Sigmoid colon (tissue), 7 donors: ENCODE measurements around the gene SPSB1. TPM values are rescaled to one million over a fixed set of nuclear protein-coding genes. Genes with fewer than 3 reads are reported as not detected.

ENCODE experiments used
- DNase-seq: peaks from one replicate; pipeline ENCODE4 v3.0.0-alpha.2; 2019
- H3K27ac ChIP-seq, 4 donors: fragments of 200-600 bp; sonication (generic); one replicate each; pipeline ENCODE4 v1.5.1; 2016 to 2019; ENCODE audit warnings: mild to moderate bottlenecking in 1 of 4
- H3K27me3 ChIP-seq, 3 donors: fragments of 200-600 bp; sonication (generic); one replicate each; pipeline ENCODE4 v1.5.1; 2019; ENCODE audit warnings: mild to moderate bottlenecking in 1 of 3
- H3K36me3 ChIP-seq, 4 donors: fragments of 200-600 bp; sonication (generic); one replicate each; pipeline ENCODE4 v1.5.1; 2016 to 2019
- H3K4me1 ChIP-seq, 4 donors: fragments of 200-600 bp; sonication (generic); one replicate each; pipeline ENCODE4 v1.5.1; 2017 to 2019
- H3K4me3 ChIP-seq, 4 donors: fragments of 200-600 bp; sonication (generic); one replicate each; pipeline ENCODE4 v1.5.1; 2017 to 2019; ENCODE audit warnings: mild to moderate bottlenecking in 2 of 4, moderate library complexity in 1 of 4
- H3K9me3 ChIP-seq, 4 donors: fragments of 200-600 bp in 3 of 4; sonication (generic) in 3 of 4; one replicate each; pipeline versions ENCODE4 v1.5.1 to v1.6.1; 2013 to 2019
- CTCF ChIP-seq, 4 experiments: fragments of 450-650 bp in 3 of 4; fragments of 200-600 bp in 1 of 4; IDR thresholded peaks; one replicate each; pipeline ENCODE4 v1.5.1; 2016 to 2019; ENCODE audit warnings: antibody characterized with exemption in 4 of 4, mild to moderate bottlenecking in 3 of 4, moderate library complexity in 2 of 4
- EP300 ChIP-seq, 4 donors: sonication (generic); formaldehyde crosslinking; IDR thresholded peaks; one replicate each; pipeline ENCODE4 v1.6.1; 2017; ENCODE audit warnings: antibody characterized with exemption in 4 of 4
- POLR2A ChIP-seq, 2 donors: fragments of 450-650 bp; IDR thresholded peaks; one replicate each; pipeline ENCODE4 v1.6.1; 2016; ENCODE audit warnings: antibody characterized with exemption in 2 of 2, mild to moderate bottlenecking in 2 of 2, moderate library complexity in 2 of 2
- POLR2AphosphoS5 ChIP-seq, 4 donors: sonication (generic); formaldehyde crosslinking; IDR thresholded peaks; one replicate each; pipeline ENCODE4 v1.6.1; 2017; ENCODE audit warnings: antibody characterized with exemption in 4 of 4
- WGBS, 2 donors: extraction: QIAGEN DNeasy Blood & Tissue Kit; methylation state at CpG; one replicate each; pipeline ENCODE4 v1.1.7; 2013; 5-methylcytosine and 5-hydroxymethylcytosine counted together
- intact Hi-C: fragments of 100-400 bp; cut with DNase I; formaldehyde crosslinking; loops from one replicate; pipeline ENCODE4 v1.15.1; 2023
- polyA plus RNA-seq, 3 donors: library from polyadenylated mRNA; stranded (reverse); fragments of 200-250 nt; gene quantifications; one replicate each; pipeline ENCODE4 v1.2.3, GENCODE V29; 2013
- total RNA-seq, 4 donors: library from RNA; depleted of rRNA; stranded (reverse); fragments of >200 nt; gene quantifications; one replicate each; pipeline ENCODE4 v1.1.0, GENCODE V29; 2016
- donor health status: healthy with polysubstance abuse.
- donor health status: Bipolar disorder and iron deficiency.
- donor health status: healthy.

SPSB1 gene
- total and polyA plus RNA-seq, 7 donors, result 17.4 to 34.3 (median 26.4) TPM

GRCh38 chr1:9289711-9290485, 2.8 kb upstream of the SPSB1 start:
- intact Hi-C loops, result loop anchor here (1.0 to 5.0 kb wide), 3 partner anchors 47 to 201 kb away; no protein-coding TSS in a partner anchor
- peak in 1 of 4 donors; percentile 30 for TF ChIP-seq EP300 (IDR thresholded peaks at IDR 0.05)
- no peak for TF ChIP-seq CTCF (IDR thresholded peaks at IDR 0.05)
- no peak for TF ChIP-seq POLR2A (IDR thresholded peaks at IDR 0.05)
- peak in 1 of 4 donors; percentile 72 for TF ChIP-seq POLR2AphosphoS5 (IDR thresholded peaks at IDR 0.05)
- H3K9me3 ChIP-seq, result peaks cover 0 to 8% (median 1%) of the 10 kb centered on the region in 4 donors
- WGBS, 2 donors, result 61 to 71% methylated on average over 5 of the region's 5 CpGs
- DNase-seq, result peak; percentile 89
- no peaks in the 10 kb centered on the region for H3K27me3 ChIP-seq
- H3K4me3 ChIP-seq, result no peak overlapping the region
- peak overlapping the region; percentile 90 to 98 (median 94) for H3K27ac ChIP-seq
- H3K4me1 ChIP-seq, result peaks cover 0 to 37% (median 20%) of the 10 kb centered on the region in 4 donors
- no peaks in the 10 kb centered on the region for H3K36me3 ChIP-seq

GRCh38 chr1:9291914-9292360, 757 bp upstream of the SPSB1 start:
- no peaks in the 10 kb centered on the region for H3K27me3 ChIP-seq
- intact Hi-C loops, result loop anchor here (2.0 to 5.0 kb wide), 4 partner anchors 45 to 157 kb away; no protein-coding TSS in a partner anchor
- peaks cover 0 to 55% (median 36%) of the 10 kb centered on the region in 4 donors for H3K4me1 ChIP-seq
- DNase-seq, result peak; percentile 83
- TF ChIP-seq CTCF (IDR thresholded peaks at IDR 0.05) (no peak), POLR2AphosphoS5 (IDR thresholded peaks at IDR 0.05) (peak in 1 of 4 donors; percentile 27)
- peak overlapping the region; percentile 80 to 99 (median 88) for H3K4me3 ChIP-seq
- peak overlapping the region; percentile 90 to 98 (median 94) for H3K27ac ChIP-seq
- peaks cover 0 to 8% (median 1%) of the 10 kb centered on the region in 4 donors for H3K9me3 ChIP-seq
- 9 to 39% methylated on average over 13 of the region's 13 CpGs for WGBS, 2 donors
- no peaks in the 10 kb centered on the region for H3K36me3 ChIP-seq

- Histone ChIP-seq H3K4me1 (peaks cover 0 to 67% (median 41%) of the 10 kb centered on the region in 4 donors), H3K9me3 (peaks cover 0 to 2% (median under 1%) of the 10 kb centered on the region in 4 donors), H3K36me3 (no peaks in the 10 kb centered on the region), H3K27ac (peak overlapping the region; percentile 90 to 98 (median 94)), H3K27me3 (no peaks in the 10 kb centered on the region), H3K4me3 (peak overlapping the region; percentile 80 to 99 (median 88))
- intact Hi-C loops, result loop anchor here (2.0 to 5.0 kb wide), 4 partner anchors 44 to 156 kb away; no protein-coding TSS in a partner anchor
- WGBS, 2 donors, result 1% methylated on average over 43 of the region's 43 CpGs
- TF ChIP-seq POLR2AphosphoS5 (IDR thresholded peaks at IDR 0.05), result no peak
- no peak for TF ChIP-seq EP300 (IDR thresholded peaks at IDR 0.05)
- no peak for TF ChIP-seq POLR2A (IDR thresholded peaks at IDR 0.05)
- TF ChIP-seq CTCF (IDR thresholded peaks at IDR 0.05), result no peak
- DNase-seq, result no peak
Measured at GRCh38 chr1:9293241-9293532, 493 bp downstream of the SPSB1 start.

GRCh38 chr1:9293533-9294404, 1.1 kb downstream of the SPSB1 start:
- TF ChIP-seq POLR2A (IDR thresholded peaks at IDR 0.05) (no peak), POLR2AphosphoS5 (IDR thresholded peaks at IDR 0.05) (peak in 2 of 4 donors; percentile 24 to 31)
- Histone ChIP-seq H3K9me3 (no peaks in the 10 kb centered on the region), H3K4me3 (peak overlapping the region; percentile 80 to 99 (median 88)), H3K4me1 (peaks cover 0 to 71% (median 42%) of the 10 kb centered on the region in 4 donors), H3K27ac (peak overlapping the region; percentile 90 to 98 (median 94)), H3K27me3 (no peaks in the 10 kb centered on the region), H3K36me3 (no peaks in the 10 kb centered on the region)
- intact Hi-C loops, result loop anchor here (2.0 to 5.0 kb wide), 4 partner anchors 44 to 155 kb away; no protein-coding TSS in a partner anchor
- no peak for DNase-seq
- 3 to 5% methylated on average over 41 of the region's 41 CpGs for WGBS, 2 donors
